Measurements from ENCODE around the gene MAP4K4. TPM values are rescaled to one million over a fixed set of nuclear protein-coding genes. Genes with fewer than 3 reads are reported as not detected.
"Not testable (repeated sequence)": the region's sequence is repeated elsewhere in the genome, so short reads cannot be mapped to it uniquely, and the experiment has no call there.

The MAP4K4 gene
- total and polyA plus RNA-seq, 5 donors = 30.8 to 64.5 (median 61.7) TPM

- WGBS = 76% methylated on average over 4 of the region's 4 CpGs
- Histone ChIP-seq H3K4me3 (ENCODE audit: low read length) (no peak overlapping the region), H3K27me3 (ENCODE audit: control insufficient read depth, insufficient read depth) (no peaks in the 10 kb centered on the region), H3K9me3 (ENCODE audit: control insufficient read depth, low read length) (no peaks in the 10 kb centered on the region), H3K4me1 (ENCODE audit: control insufficient read depth, insufficient read depth, low read length) (peaks cover 19% of the 10 kb centered on the region), H3K27ac (ENCODE audit: low read length) (peak overlapping the region; percentile 13)
- ATAC-seq = peak in 1 of 2 donors; percentile 54
- no peak for DNase-seq
- intact Hi-C loops (cut with DNase I) = no loop called here
Measured at GRCh38 chr2:101745711-101746694, 48.5 kb downstream of the MAP4K4 start.

- intact Hi-C loops (cut with DNase I) = no loop called here
- ATAC-seq = no peak
- H3K27ac ChIP-seq (ENCODE audit: low read length) = no peak overlapping the region
- peaks cover 14% of the 10 kb centered on the region for H3K4me1 ChIP-seq (ENCODE audit: control insufficient read depth, insufficient read depth, low read length)
- H3K27me3 ChIP-seq (ENCODE audit: control insufficient read depth, insufficient read depth) = no peaks in the 10 kb centered on the region
- 8% methylated on average over 1 of the region's 1 CpG for WGBS
- no peaks in the 10 kb centered on the region for H3K9me3 ChIP-seq (ENCODE audit: control insufficient read depth, low read length)
- no peak overlapping the region for H3K4me3 ChIP-seq (ENCODE audit: low read length)
- DNase-seq = no peak
Measured at GRCh38 chr2:101748000-101748399, 50.5 kb downstream of the MAP4K4 start.

GRCh38 chr2:101748462-101748861, 51.0 kb downstream of the MAP4K4 start:
- H3K4me3 ChIP-seq (ENCODE audit: low read length); intact Hi-C loops (cut with DNase I); H3K27me3 ChIP-seq (ENCODE audit: control insufficient read depth, insufficient read depth); H3K27ac ChIP-seq (ENCODE audit: low read length); ATAC-seq; DNase-seq; H3K9me3 ChIP-seq (ENCODE audit: control insufficient read depth, low read length): not testable (repeated sequence)
- peaks cover 12% of the 10 kb centered on the region for H3K4me1 ChIP-seq (ENCODE audit: control insufficient read depth, insufficient read depth, low read length)
- WGBS = 76% methylated on average over 4 of the region's 4 CpGs

GRCh38 chr2:101750688-101751087, 53.2 kb downstream of the MAP4K4 start:
- 90% methylated on average over 3 of the region's 3 CpGs for WGBS
- ATAC-seq (no peak), DNase-seq (no peak)
- no peak overlapping the region for H3K27ac ChIP-seq (ENCODE audit: low read length)
- no peak overlapping the region for H3K4me3 ChIP-seq (ENCODE audit: low read length)
- H3K9me3 ChIP-seq (ENCODE audit: control insufficient read depth, low read length) = no peaks in the 10 kb centered on the region
- no peaks in the 10 kb centered on the region for H3K27me3 ChIP-seq (ENCODE audit: control insufficient read depth, insufficient read depth)
- H3K4me1 ChIP-seq (ENCODE audit: control insufficient read depth, insufficient read depth, low read length) = peaks cover 14% of the 10 kb centered on the region
- intact Hi-C loops (cut with DNase I) = loop anchor here in 1 of 4 donors (10.0 kb wide), 1 partner anchor 46 kb away; no protein-coding TSS in a partner anchor

GRCh38 chr2:101751276-101751815, 53.8 kb downstream of the MAP4K4 start:
- intact Hi-C loops (cut with DNase I) = loop anchor here in 1 of 4 donors (10.0 kb wide), 1 partner anchor 47 kb away; no protein-coding TSS in a partner anchor
- Histone ChIP-seq H3K27ac (ENCODE audit: low read length) (no peak overlapping the region), H3K4me1 (ENCODE audit: control insufficient read depth, insufficient read depth, low read length) (peaks cover 16% of the 10 kb centered on the region), H3K9me3 (ENCODE audit: control insufficient read depth, low read length) (no peaks in the 10 kb centered on the region), H3K27me3 (ENCODE audit: control insufficient read depth, insufficient read depth) (no peaks in the 10 kb centered on the region), H3K4me3 (ENCODE audit: low read length) (no peak overlapping the region)
- ATAC-seq = peak in 1 of 2 donors; percentile 9
- no peak for DNase-seq
- WGBS = 66% methylated on average over 2 of the region's 2 CpGs

GRCh38 chr2:101751875-101752619, 54.5 kb downstream of the MAP4K4 start:
- Histone ChIP-seq H3K4me3 (ENCODE audit: low read length) (no peak overlapping the region), H3K27ac (ENCODE audit: low read length) (no peak overlapping the region), H3K9me3 (ENCODE audit: control insufficient read depth, low read length) (no peaks in the 10 kb centered on the region), H3K27me3 (ENCODE audit: control insufficient read depth, insufficient read depth) (no peaks in the 10 kb centered on the region), H3K4me1 (ENCODE audit: control insufficient read depth, insufficient read depth, low read length) (peaks cover 15% of the 10 kb centered on the region)
- WGBS = 19% methylated on average over 3 of the region's 3 CpGs
- intact Hi-C loops (cut with DNase I) = loop anchor here in 1 of 4 donors (10.0 kb wide), 1 partner anchor 47 kb away; no protein-coding TSS in a partner anchor
- no peak for DNase-seq
- peak; percentile 45 for ATAC-seq

GRCh38 chr2:101752716-101753616, 55.5 kb downstream of the MAP4K4 start:
- H3K27me3 ChIP-seq (ENCODE audit: control insufficient read depth, insufficient read depth) = no peaks in the 10 kb centered on the region
- peaks cover 15% of the 10 kb centered on the region for H3K4me1 ChIP-seq (ENCODE audit: control insufficient read depth, insufficient read depth, low read length)
- DNase-seq (no peak), ATAC-seq (peak; percentile 69 to 77)
- H3K9me3 ChIP-seq (ENCODE audit: control insufficient read depth, low read length) = no peaks in the 10 kb centered on the region
- 14% methylated on average over 5 of the region's 5 CpGs for WGBS
- no peak overlapping the region for H3K27ac ChIP-seq (ENCODE audit: low read length)
- no peak overlapping the region for H3K4me3 ChIP-seq (ENCODE audit: low read length)
- intact Hi-C loops (cut with DNase I) = loop anchor here in 1 of 4 donors (10.0 kb wide), 1 partner anchor 48 kb away; no protein-coding TSS in a partner anchor

GRCh38 chr2:101753720-101754490, 56.4 kb downstream of the MAP4K4 start:
- H3K9me3 ChIP-seq (ENCODE audit: control insufficient read depth, low read length) = no peaks in the 10 kb centered on the region
- DNase-seq (no peak), ATAC-seq (no peak)
- intact Hi-C loops (cut with DNase I) = loop anchor here in 1 of 4 donors (10.0 kb wide), 1 partner anchor 49 kb away; no protein-coding TSS in a partner anchor
- peaks cover 15% of the 10 kb centered on the region for H3K4me1 ChIP-seq (ENCODE audit: control insufficient read depth, insufficient read depth, low read length)
- no peaks in the 10 kb centered on the region for H3K27me3 ChIP-seq (ENCODE audit: control insufficient read depth, insufficient read depth)
- no peak overlapping the region for H3K4me3 ChIP-seq (ENCODE audit: low read length)
- no peak overlapping the region for H3K27ac ChIP-seq (ENCODE audit: low read length)
- 55% methylated on average over 5 of the region's 5 CpGs for WGBS

GRCh38 chr2:101754618-101755017, 57.1 kb downstream of the MAP4K4 start:
- ATAC-seq = no peak

More at GRCh38 chr2:101754618-101755017, 57.1 kb downstream of the MAP4K4 start:
- H3K4me1 ChIP-seq (ENCODE audit: control insufficient read depth, insufficient read depth, low read length) = peaks cover 15% of the 10 kb centered on the region
- H3K9me3 ChIP-seq (ENCODE audit: control insufficient read depth, low read length) = no peaks in the 10 kb centered on the region
- no peak for DNase-seq
- no peak overlapping the region for H3K27ac ChIP-seq (ENCODE audit: low read length)
- intact Hi-C loops (cut with DNase I) = loop anchor here in 1 of 4 donors (10.0 kb wide), 1 partner anchor 50 kb away; no protein-coding TSS in a partner anchor
- WGBS = 63% methylated on average over 2 of the region's 2 CpGs
- no peak overlapping the region for H3K4me3 ChIP-seq (ENCODE audit: low read length)
- no peaks in the 10 kb centered on the region for H3K27me3 ChIP-seq (ENCODE audit: control insufficient read depth, insufficient read depth)

Data from right cardiac atrium (tissue), 5 donors.